HG02642 (cell line): ENCODE results near the gene SBF1.

Experiments
- ATAC-seq: cut with Tn5 transposase; IDR thresholded peaks from one replicate; pipeline ENCODE4 v1.9.1; 2021; ENCODE audit warnings: mild to moderate bottlenecking; ENCODE audit not compliant: unreplicated experiment, poor library complexity

SBF1 gene

GRCh38 chr22:50506611-50507420 lies 32.0 kb upstream of the SBF1 start:
- ATAC-seq = peak; percentile 7

GRCh38 chr22:50505776-50506610 lies 31.2 kb upstream of the SBF1 start:
- no peak for ATAC-seq

- no peak for ATAC-seq
Observed at GRCh38 chr22:50505276-50505775, 30.5 kb upstream of the SBF1 start.

GRCh38 chr22:50504369-50505211 lies 29.8 kb upstream of the SBF1 start:
- no peak for ATAC-seq

- ATAC-seq = no peak
Observed at GRCh38 chr22:50503475-50504145, 28.8 kb upstream of the SBF1 start.

- no peak for ATAC-seq
Observed at GRCh38 chr22:50502628-50503474, 28.0 kb upstream of the SBF1 start.

- no peak for ATAC-seq
Observed at GRCh38 chr22:50502096-50502495, 27.3 kb upstream of the SBF1 start.

- no peak for ATAC-seq
Observed at GRCh38 chr22:50500452-50500851, 25.6 kb upstream of the SBF1 start.

GRCh38 chr22:50498322-50498890 lies 23.6 kb upstream of the SBF1 start:
- ATAC-seq = no peak

GRCh38 chr22:50497093-50497492 lies 22.3 kb upstream of the SBF1 start:
- ATAC-seq = no peak

- no peak for ATAC-seq
Observed at GRCh38 chr22:50490531-50491308, 15.9 kb upstream of the SBF1 start.

- ATAC-seq = no peak
Observed at GRCh38 chr22:50489363-50490243, 14.8 kb upstream of the SBF1 start.

- ATAC-seq = no peak
Observed at GRCh38 chr22:50488886-50489285, 14.1 kb upstream of the SBF1 start.

GRCh38 chr22:50488006-50488677 lies 13.3 kb upstream of the SBF1 start:
- no peak for ATAC-seq

- no peak for ATAC-seq
Observed at GRCh38 chr22:50487290-50488005, 12.6 kb upstream of the SBF1 start.
